SK-N-SH treated with all-trans-retinoic acid at 6 μM for 48 hours (cell line): ENCODE data around the gene WBP1L.

Experiments
- ARNTL ChIP-seq: fragments of 450-650 bp; formaldehyde crosslinking; IDR thresholded peaks from 2 replicates; pipeline ENCODE4 v1.5.0; 2020; ENCODE audit warnings: low read depth, mild to moderate bottlenecking, moderate library complexity, borderline replicate concordance
- CREB5 ChIP-seq: fragments of 250-450 bp; sonication (Bioruptor Pico); IDR thresholded peaks from 2 replicates; pipeline ENCODE4 v1.5.1; 2020; ENCODE audit warnings: low read depth, mild to moderate bottlenecking, moderate library complexity
- ISL1 ChIP-seq: fragments of 250-450 bp; sonication (Bioruptor Pico); IDR thresholded peaks from 2 replicates; pipeline ENCODE4 v2.1.2; 2022; ENCODE audit warnings: mild to moderate bottlenecking, moderate library complexity
- OSR1 ChIP-seq: fragments of 250-450 bp; sonication (Bioruptor Pico); IDR thresholded peaks from 2 replicates; pipeline ENCODE4 v1.8.0; 2022; ENCODE audit warnings: moderate library complexity, mild to moderate bottlenecking, inconsistent platforms
- PATZ1 ChIP-seq: fragments of 250-450 bp; sonication (Bioruptor Pico); IDR thresholded peaks from 2 replicates; pipeline ENCODE4 v1.8.0; 2020; ENCODE audit warnings: mild to moderate bottlenecking, moderate library complexity, borderline replicate concordance
- RARB ChIP-seq: fragments of 250-450 bp; sonication (Bioruptor Pico); IDR thresholded peaks from 2 replicates; pipeline ENCODE4 v1.8.0; 2021; ENCODE audit warnings: mild to moderate bottlenecking, moderate library complexity
- TOX ChIP-seq: fragments of 250-450 bp; sonication (Bioruptor Pico); IDR thresholded peaks from 2 replicates; pipeline ENCODE4 v1.8.0; 2021; ENCODE audit warnings: mild to moderate bottlenecking, moderate library complexity, borderline replicate concordance
- ZC3H10 ChIP-seq: fragments of 250-450 bp; sonication (Bioruptor Pico); IDR thresholded peaks from 2 replicates; pipeline ENCODE4 v1.5.1; 2021; ENCODE audit warnings: mild to moderate bottlenecking, moderate library complexity
- ZFP30 ChIP-seq: fragments of 450-650 bp; formaldehyde crosslinking; IDR thresholded peaks from 2 replicates; pipeline ENCODE4 v1.5.0; 2022; ENCODE audit warnings: mild to moderate bottlenecking, moderate library complexity
- ZNF565 ChIP-seq: fragments of 450-650 bp; formaldehyde crosslinking; conservative IDR thresholded peaks from 2 replicates; pipeline ENCODE4 v1.5.0; 2020; ENCODE audit warnings: low read depth, mild to moderate bottlenecking, moderate library complexity
- ZNF70 ChIP-seq: fragments of 450-650 bp; formaldehyde crosslinking; IDR thresholded peaks from 2 replicates; pipeline ENCODE4 v1.5.0; 2020; ENCODE audit warnings: mild to moderate bottlenecking, moderate library complexity

- TF ChIP-seq RARB (CRISPR knock-in tag) (no peak), TOX (CRISPR knock-in tag) (no peak), CREB5 (CRISPR knock-in tag) (no peak), ZC3H10 (CRISPR knock-in tag) (no peak), OSR1 (no peak), ARNTL (CRISPR knock-in tag) (no peak), ISL1 (CRISPR knock-in tag) (no peak), ZFP30 (CRISPR knock-in tag) (no peak), ZNF565 (CRISPR knock-in tag) (no peak), ZNF70 (no peak), PATZ1 (no peak)
Observed at GRCh38 chr10:102856758-102857424, 113.1 kb downstream of the WBP1L start.
